SW 1271 (cell line): Measurements from ENCODE around the gene PIM1.
"Not testable (repeated sequence)": the region's sequence is repeated elsewhere in the genome, so short reads cannot be mapped to it uniquely, and the experiment has no call there.

ENCODE experiments used
- DNase-seq, 2 experiments: peaks; one replicate each; lab custom pipeline; 2025; lab: John Stamatoyannopoulos, UW

Gene PIM1

DNA sequence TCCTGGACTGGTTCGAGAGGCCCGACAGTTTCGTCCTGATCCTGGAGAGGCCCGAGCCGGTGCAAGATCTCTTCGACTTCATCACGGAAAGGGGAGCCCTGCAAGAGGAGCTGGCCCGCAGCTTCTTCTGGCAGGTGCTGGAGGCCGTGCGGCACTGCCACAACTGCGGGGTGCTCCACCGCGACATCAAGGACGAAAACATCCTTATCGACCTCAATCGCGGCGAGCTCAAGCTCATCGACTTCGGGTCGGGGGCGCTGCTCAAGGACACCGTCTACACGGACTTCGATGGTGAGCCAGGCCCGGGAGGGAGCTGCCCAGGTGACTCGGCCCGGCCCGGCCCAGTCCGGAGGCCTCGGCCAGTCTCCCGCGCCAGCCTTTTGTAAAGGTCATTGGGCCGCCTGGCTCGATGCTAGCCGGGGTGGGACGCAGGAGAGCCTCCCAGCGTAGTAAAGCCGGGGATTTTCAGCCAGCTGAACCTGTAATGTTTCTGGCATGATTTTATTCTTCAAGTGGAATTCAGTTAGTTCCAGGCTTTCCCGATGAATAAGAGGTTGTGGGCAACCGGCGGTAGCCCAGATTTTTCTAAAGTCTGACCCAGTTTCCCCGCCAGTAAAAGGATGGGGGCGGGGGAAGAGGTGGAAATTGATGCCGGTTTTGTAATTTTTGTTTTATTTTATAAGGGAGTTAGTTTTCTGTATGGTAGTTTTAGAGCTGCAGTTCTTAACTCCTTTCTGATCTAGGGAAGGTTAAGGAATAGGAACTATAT, 1.4 kb downstream of the PIM1 start:
- peak; percentile 18 to 57 for DNase-seq

DNA sequence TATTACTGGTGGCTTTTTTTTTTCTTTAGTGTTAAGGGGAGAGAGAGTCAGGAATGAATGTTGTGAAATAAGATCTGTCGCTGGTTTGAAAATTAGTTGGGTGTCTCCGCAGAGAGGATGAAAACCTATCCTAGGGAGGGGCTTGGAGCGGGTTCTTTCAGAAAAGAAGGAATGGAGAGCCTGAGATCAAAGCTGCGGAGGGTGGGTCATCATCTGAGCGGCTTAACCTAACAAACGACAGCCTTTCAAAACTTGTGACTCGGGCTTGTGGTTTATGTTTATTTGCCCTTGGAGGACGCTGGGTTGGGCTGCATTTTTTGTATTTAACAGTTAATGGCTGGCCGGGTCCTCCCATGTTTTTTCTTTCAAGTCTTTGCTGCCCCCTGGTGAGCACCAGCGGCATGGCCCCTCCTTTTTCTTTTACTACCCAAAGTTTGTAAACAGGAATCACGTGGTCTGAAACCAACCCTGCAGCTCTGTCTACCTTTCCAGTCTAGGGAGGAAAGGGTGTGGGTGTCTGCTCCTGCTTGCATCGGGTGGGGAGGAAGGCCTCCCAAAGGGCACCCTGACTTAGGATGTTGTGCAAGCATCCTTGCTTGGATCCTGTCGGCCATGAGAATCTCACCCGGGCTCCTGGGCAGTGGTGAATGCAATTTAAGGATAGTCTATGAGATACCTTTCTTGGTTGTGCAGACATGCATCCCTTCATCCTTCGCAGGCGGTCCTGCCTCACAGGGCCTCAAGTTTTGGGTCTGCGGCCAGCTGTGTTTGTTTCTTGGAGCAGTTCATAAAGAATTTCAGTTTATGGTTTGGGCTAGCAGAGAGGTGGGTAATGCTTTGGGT, 2.2 kb downstream of the PIM1 start:
- DNase-seq: peak; percentile 82 to 93

DNA sequence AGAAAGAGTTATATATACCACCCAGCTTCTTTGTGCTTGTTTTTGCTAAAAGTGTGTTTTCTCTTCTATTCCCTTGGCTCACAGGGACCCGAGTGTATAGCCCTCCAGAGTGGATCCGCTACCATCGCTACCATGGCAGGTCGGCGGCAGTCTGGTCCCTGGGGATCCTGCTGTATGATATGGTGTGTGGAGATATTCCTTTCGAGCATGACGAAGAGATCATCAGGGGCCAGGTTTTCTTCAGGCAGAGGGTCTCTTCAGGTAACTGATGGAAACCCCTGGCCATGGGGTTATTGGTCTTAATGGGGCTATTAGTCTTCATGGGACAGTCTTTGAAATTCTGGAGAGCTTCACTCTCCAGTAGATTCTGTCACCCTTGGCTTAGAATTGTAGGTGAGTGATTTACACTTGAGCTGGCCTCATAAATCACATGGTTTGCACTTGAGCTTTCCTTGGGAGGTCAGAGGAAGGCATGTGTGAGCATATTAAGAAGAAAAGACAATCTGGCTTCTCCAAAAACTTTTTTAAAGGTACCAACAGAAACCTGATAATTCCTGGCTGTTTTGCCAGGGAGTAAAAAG, 3.0 kb downstream of the PIM1 start:
- DNase-seq: no peak

DNA sequence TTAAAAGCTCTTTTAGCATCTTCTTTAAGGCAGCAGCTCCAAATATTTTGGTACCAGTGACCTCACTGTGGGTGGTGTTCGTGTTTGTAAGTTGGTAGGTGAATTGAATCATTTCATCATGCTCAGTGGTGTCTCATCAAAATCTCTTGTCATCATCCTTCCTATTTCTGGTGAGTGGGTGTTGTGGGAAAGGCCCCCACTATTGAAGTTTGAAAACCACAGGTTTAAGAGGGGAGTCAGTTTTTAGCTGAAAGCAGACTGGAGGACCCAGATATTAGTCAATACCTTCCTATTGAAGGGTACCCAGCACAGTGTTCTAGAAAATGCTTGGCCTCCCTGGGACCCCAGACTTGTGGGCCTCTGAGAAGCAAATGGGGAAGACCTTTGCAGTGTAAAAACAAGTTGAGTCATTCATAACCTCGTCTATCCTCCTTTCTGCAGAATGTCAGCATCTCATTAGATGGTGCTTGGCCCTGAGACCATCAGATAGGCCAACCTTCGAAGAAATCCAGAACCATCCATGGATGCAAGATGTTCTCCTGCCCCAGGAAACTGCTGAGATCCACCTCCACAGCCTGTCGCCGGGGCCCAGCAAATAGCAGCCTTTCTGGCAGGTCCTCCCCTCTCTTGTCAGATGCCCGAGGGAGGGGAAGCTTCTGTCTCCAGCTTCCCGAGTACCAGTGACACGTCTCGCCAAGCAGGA, 3.7 kb downstream of the PIM1 start:
- DNase-seq: no peak

DNA sequence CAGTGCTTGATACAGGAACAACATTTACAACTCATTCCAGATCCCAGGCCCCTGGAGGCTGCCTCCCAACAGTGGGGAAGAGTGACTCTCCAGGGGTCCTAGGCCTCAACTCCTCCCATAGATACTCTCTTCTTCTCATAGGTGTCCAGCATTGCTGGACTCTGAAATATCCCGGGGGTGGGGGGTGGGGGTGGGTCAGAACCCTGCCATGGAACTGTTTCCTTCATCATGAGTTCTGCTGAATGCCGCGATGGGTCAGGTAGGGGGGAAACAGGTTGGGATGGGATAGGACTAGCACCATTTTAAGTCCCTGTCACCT, 4.2 kb downstream of the PIM1 start:
- DNase-seq: no peak

DNA sequence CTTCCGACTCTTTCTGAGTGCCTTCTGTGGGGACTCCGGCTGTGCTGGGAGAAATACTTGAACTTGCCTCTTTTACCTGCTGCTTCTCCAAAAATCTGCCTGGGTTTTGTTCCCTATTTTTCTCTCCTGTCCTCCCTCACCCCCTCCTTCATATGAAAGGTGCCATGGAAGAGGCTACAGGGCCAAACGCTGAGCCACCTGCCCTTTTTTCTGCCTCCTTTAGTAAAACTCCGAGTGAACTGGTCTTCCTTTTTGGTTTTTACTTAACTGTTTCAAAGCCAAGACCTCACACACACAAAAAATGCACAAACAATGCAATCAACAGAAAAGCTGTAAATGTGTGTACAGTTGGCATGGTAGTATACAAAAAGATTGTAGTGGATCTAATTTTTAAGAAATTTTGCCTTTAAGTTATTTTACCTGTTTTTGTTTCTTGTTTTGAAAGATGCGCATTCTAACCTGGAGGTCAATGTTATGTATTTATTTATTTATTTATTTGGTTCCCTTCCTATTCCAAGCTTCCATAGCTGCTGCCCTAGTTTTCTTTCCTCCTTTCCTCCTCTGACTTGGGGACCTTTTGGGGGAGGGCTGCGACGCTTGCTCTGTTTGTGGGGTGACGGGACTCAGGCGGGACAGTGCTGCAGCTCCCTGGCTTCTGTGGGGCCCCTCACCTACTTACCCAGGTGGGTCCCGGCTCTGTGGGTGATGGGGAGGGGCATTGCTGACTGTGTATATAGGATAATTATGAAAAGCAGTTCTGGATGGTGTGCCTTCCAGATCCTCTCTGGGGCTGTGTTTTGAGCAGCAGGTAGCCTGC, 4.8 kb downstream of the PIM1 start:
- no peak for DNase-seq

DNA sequence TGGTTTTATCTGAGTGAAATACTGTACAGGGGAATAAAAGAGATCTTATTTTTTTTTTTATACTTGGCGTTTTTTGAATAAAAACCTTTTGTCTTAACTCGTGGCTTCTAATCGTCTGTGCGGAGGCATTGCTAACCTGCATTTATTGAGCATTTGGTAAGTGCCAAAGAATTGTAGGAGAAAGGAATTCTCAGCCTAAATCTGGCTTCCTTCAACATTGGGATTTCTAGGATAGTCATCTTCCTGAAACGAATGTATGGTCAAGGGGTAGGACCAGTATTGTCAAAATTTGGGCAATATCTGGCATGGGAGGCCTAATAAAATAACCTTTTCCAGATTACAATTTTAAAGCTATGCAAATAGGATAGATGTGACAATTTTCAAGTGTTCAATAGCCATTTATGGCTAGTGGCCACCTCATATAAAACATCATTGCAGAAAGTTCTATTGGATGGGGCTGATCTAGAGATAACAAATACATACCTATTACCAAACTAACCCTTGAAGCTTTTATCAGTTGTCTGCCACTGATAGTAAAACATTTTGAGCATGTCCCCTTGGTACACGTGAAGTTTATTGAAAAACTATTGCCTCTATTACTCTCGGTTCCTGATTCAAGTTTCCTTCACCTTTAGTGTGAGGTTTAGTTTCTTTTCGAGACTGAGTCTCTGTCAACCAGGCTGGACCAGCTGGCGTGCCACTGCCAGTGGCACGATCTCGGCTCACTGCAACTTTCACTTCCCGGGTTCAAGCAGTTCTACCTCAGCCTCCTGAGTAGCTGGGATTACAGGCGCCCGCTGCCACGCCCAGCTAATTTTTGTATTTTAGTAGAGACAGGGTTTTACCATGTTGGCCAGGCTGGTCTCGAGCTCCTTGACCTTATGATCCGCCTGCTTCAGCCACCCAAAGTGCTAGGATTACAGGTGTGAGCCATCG, 5.6 kb downstream of the PIM1 start:
- no peak for DNase-seq

DNA sequence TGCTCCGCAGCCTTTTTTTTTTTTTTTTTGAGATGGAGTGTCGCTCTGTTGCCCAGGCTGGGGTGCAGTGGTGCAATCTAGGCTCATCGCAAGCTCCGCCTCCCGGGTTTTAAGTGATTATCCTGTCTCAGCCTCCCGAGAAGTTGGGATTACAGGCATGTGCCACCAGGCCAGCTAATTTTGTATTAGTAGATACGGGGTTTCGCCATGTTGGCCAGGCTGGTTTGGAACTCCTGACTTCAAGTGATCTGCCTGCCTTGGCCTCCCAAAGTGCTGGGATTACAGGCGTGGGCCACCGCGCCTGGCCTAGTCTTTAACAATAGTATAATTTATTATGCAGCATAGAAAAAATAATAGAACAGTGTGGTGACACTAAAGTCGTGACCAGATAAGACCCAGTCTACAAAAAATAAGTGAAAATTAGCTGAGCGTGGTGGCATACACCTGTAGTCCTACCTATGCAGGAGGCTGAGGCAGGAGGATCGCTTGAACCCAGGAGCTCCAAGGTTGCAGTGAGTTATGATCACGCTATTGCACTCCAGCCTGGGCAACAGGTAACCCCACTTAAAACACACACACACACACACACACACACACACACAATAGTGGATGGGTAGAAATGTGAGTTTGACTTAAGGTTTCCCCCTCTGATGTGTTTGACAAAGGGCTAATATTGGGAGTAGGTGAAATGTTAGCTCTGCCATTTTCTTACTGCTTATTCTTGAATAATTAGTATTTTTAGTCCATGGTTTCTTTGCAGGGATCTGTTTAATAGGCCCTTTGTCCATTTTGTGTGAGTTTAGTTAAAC, 6.5 kb downstream of the PIM1 start:
- no peak for DNase-seq

DNA sequence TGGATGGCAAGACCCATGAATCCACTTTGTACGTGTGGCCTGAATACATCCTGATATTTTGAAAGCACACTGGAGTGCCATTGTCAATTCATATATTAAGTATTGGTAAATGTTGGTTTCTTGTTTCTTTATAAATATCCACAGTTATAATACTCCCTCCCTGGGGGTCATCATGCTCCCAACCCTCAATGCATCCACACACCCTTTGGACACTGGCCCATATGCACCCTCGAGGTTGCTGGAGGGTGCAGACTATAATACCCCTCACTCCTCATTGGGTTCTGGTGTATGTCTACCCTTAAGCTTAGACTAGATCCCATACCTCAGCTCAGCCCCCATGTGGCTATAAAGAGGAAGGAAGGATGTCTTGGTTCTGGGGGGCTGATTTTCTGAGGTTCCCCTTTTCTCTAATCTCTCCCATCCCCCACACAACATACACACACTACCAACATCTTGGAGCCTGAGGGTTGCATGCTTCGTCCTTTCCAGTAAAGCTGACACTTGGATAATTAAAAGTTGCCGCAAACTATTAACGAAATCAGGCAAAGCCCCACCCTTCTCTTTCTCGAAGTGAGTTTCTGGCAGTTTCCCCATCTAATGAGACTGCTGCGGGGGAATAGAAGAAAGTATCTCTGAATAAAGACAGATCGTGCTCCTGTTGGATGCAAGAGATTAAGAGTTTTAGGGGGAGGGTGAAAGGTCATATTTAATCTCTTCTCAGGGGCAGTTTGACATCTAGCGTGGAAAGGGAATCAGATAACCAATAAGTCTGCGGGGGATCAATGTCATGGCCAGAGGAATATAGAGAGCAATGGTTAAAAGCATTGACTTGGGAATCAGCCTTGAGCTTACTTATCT, 7.4 kb downstream of the PIM1 start:
- DNase-seq: no peak

DNA sequence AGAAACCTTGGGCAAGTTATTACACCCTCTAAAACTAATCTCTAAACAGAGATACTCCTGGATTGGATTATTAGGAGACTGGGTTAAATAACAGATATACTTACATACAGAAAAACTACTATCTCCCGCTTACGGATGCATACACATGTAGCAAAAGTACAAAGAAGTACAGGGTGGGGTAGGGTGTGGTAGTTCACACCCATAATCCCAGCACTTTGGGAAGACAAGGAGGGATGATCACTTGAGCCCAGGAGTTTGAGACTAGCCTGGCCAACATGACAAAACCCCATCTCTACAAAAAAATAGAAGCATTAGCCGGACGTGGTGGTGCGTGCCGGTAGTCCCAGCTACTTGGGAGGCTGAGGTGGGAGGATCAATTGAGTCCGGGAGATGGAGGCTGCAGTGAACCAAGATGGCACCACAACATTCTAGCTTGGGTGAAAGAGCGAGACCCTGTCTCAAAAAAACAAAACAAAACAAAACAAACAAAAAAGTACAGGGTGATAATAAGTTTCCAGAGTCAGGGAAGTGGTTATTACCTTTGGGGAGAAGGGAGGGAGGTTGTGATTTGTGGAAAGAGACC, 8.1 kb downstream of the PIM1 start:
- no peak for DNase-seq

DNA sequence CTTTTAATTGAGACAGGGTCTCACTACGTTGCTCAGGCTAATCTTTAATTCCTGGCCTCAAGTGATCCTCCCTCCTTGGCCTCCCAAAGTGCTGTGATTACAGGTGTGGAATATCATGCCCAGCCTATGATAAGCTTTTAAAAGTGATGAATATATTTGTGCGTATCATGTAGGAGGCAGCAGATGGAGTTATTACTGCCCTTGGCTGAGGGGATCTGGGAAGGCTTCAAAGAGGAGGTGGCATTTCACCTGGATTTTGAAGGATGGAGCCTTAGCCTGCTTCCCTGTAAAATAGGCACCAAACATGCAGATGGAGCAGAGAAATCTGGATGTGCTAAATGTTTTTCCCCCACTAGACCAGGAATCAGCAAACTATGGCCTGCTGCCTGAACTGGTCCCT, 10.1 kb downstream of the PIM1 start:
- DNase-seq: no peak

DNA sequence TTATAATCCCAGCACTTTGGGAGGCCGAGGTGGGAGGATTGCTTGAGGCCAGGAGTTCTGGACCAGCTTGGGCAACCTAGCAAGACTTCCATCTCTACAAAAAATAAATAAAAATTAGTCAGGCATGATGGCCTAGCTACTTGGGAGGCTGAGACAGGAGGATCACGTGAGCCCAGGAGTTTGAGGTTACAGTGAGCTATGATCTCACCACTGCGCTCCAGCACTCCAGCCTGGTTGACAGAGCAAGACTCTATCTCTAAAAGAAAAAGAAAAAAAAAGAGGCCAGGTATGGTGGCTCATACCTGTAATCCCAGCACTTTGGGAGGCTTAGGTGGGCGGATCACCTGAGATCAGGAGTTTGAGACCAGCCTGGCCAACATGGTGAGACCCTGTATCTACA, 10.7 kb downstream of the PIM1 start:
- not testable (repeated sequence) for DNase-seq

DNA sequence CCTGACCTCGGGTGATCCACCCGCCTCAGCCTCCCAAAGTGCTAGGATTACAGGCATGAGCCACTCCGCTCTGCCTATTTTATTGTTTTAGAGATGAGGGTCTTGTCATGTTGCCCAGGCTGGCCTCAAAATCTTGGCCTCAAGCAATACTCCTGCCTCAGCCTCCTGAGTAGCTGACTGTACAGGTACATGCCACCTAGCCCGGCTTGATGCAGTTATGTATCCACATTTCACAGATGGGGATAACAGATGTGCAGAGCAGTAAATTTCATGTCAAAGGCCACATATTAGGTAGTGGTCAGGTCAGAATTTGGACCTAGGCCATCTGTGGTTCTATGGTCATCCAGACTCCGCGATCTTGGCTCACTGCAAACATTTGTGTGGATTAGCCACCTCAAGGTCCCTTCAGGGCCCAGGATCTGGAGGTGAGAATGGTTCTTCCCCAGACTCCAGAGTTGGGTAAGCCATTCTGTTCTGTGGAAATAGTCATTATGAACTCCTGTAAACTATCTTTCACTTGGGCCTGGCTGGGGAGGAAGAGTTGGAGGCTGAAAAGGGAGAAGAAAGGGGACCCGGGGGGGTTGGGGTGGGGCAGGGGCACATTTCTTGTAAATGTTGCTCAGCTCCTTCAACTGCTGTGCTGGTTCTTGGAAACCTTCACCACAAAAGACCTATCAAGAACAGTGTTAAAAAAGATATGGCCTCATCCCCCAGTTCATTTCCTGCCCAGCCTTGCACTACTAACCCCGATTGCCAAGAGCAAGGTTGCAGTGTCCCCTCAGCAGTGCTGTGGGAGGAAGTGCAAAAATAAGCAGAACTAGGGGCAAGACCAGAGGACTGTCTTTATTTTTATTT, 13.0 kb downstream of the PIM1 start:
- no peak for DNase-seq

DNA sequence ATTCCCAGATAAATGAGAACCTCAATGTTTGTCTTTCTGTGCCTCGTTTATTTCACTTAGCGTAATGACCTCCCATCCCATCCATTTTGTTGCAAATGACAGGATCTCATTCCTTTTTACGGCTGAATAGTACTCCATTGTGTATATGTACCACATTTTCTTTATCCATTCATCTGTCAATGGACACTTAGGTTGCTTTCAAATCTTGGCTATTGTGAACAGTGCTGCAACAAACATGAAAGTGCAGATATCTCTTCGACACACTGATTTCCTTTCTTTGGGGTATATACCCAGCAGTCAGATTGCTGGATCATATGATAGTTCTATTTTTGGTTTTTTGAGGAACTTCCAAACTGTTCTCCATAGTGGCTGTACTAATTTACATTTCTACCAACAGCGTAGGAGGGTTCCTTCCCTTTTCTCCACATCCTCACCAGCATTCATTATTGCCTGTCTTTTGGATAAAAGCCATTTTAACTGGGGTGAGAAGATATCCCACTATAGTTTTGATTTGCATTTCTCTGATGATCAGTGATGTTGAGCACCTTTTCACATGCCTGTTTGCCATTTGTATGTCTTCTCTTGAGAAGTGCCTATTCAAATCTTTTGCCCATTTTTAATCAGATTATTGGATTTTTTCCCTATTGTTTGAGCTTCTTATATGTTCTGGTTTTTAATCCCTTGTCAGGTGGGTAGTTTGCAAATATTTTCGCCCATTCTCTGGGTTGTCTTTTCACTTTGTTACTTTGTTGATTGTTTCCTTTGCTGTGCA, 16.2 kb downstream of the PIM1 start:
- DNase-seq: not testable (repeated sequence)

DNA sequence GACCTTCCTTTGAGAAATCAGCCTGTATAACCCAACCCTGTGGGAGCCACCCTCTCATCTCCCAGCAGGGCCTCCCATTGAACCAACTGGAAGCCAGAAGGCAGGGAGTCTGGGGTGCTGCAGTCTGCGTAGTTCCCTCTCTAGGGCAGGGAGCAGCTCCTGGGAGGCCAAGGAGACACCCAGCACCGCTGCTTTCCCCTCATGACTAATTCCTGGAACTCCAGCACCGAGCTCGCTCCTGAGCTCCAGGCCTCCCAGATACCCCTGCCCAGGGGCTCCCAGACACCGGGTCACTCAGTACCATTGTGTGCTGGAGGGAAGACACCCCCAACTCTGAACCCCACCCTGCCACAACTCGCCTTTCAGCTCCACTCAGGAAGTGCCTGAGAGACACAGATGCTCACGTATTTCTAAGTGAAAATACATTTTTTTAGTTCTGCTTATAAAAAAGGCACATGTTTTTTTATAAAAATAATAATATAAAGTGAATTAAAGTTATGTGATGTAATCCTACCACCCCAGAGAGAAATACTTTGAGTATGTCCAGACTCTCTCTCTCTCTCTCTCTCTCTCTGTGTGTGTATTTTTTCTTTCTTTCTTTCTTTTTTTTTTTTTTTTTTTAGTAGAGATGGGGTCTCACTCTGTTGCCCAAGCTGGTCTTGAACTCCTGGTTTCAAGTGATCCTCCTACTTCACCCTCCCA, 17.5 kb downstream of the PIM1 start:
- no peak for DNase-seq

DNA sequence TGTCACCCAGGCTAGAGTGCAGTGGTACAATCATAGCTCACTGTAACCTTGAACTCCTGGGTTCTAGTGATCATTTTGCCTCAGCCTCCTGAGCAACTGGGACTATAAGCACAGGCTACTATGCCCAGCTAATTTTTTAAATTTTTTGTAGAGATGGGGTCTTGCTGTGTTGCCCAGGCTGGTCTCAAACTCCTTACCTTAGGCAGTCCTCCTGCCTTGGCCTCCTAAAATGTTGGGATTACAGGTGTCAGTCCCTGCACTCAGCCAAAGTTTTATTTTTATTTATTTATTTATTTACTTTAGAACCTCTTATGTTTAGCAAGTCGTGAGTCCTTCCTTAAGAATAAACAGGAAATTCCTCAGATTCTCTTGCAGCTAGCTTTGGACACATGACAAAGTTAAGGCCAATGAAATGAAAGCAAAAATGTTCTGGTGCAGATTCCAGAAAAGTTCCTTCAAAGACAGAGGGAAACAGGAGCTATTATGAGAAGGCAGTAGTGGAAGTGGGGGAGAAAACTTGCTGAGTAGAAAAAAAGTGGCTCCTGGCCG, 19.1 kb downstream of the PIM1 start:
- peak in 1 of 2 experiments; percentile 39 for DNase-seq
